Fibroblast of the aortic adventitia (primary cell): ENCODE measurements around the gene TMEM223. TPM values are rescaled to one million over a fixed set of nuclear protein-coding genes. Genes with fewer than 3 reads are reported as not detected.
"Not testable (repeated sequence)": the region's sequence is repeated elsewhere in the genome, so short reads cannot be mapped to it uniquely, and the experiment has no call there.

Source experiments
- DNase-seq: peaks from one replicate; pipeline ENCODE4 v3.0.0-alpha.2; 2010; ENCODE audit warnings: low read depth
- H3K4me3 ChIP-seq: 2 replicates; pipeline ENCODE4 v1.5.1; 2011; ENCODE audit warnings: low read depth, mild to moderate bottlenecking, control low read depth, low read length, moderate library complexity
- total RNA-seq: library from RNA; depleted of rRNA; stranded (reverse); fragments of >200 nt; gene quantifications from 2 replicates; pipeline ENCODE4 v1.2.3, GENCODE V29; 2012; ENCODE audit warnings: low replicate concordance
- TF ChIP-seq, protein P1 (sequence below): IDR thresholded peaks from 2 replicates; pipeline ENCODE4 v1.5.1; 2011; ENCODE audit warnings: mild to moderate bottlenecking, low read length, control low read depth, inconsistent platforms; ENCODE audit not compliant: insufficient read depth

The TMEM223 gene
- total RNA-seq, 1 donor: 14.7 TPM

DNA sequence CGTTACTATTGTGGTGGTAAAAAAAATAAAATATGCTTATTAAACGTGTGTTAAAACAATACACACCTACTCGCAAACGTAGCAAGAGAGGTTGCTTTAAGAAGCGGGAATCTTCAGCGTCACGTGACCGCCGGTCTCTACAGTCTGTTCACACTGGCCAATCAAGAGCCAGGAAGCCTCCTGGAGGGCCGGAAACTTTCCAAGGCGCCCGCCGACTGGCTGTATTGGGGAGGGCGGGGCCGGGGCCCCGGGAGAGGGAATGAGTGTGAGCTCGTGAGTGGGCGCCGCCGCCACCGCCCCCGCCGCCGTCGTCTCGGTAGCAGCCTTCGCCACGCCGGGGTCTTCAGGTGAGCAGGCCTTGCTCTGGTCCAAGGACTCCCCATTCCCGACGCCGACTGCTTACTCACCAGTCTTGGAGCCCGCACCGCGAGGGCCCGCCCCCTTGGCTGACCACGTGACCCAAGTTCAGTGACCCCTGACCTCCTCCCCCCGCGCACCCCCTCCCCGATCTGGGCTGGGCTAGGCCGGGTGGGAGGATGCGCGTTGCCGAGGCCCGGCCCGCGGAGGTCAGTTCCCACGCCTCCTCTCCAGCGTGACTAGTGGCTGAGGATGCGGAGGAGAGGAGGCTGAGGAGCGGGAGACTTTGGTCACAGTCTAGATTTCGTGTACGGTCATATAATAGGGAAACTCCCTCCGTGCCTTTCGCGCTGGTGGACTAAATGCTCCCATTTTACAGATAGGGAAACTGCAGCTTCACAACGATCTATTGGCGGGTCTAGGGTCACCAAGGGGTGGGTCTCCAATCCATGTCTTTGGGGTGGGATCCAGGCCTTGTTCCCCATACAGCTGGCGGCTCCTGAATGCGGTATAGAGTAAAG is 20.4 kb downstream of the TMEM223 start, which contains the start of gene TAF6L:
Gene TAF6L (plus strand): TSS at position 253 of the 878 bp plus-strand sequence. CDS start 4,388 bp downstream, outside the sequence.
- H3K4me3 ChIP-seq: peak within 1 kb of the TSS; percentile 84
- DNase-seq: peak; percentile 96
- TF ChIP-seq, protein P1, sequence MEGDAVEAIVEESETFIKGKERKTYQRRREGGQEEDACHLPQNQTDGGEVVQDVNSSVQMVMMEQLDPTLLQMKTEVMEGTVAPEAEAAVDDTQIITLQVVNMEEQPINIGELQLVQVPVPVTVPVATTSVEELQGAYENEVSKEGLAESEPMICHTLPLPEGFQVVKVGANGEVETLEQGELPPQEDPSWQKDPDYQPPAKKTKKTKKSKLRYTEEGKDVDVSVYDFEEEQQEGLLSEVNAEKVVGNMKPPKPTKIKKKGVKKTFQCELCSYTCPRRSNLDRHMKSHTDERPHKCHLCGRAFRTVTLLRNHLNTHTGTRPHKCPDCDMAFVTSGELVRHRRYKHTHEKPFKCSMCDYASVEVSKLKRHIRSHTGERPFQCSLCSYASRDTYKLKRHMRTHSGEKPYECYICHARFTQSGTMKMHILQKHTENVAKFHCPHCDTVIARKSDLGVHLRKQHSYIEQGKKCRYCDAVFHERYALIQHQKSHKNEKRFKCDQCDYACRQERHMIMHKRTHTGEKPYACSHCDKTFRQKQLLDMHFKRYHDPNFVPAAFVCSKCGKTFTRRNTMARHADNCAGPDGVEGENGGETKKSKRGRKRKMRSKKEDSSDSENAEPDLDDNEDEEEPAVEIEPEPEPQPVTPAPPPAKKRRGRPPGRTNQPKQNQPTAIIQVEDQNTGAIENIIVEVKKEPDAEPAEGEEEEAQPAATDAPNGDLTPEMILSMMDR: no peak

DNA sequence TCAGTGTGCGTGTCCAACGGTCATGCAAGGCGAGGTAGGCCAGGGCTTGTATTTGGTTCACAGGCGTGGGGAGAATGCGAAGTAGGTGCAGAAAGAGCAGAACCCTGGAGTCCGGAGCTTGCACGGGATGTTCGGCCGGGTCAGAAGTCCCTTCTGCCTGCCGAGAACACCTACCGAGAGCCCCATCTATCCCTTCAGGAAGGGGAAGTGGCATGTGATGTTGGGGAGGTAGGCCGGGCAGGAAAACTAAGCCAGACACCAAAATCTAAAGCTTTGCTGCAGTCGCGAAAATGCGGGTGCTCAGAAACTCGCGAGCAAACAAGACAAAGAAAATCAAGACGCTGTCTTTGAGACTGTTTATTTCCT is 21.0 kb downstream of the TMEM223 start:
- DNase-seq: no peak
- H3K4me3 ChIP-seq: peak overlapping the region; percentile 84
- TF ChIP-seq, protein P1: no peak

DNA sequence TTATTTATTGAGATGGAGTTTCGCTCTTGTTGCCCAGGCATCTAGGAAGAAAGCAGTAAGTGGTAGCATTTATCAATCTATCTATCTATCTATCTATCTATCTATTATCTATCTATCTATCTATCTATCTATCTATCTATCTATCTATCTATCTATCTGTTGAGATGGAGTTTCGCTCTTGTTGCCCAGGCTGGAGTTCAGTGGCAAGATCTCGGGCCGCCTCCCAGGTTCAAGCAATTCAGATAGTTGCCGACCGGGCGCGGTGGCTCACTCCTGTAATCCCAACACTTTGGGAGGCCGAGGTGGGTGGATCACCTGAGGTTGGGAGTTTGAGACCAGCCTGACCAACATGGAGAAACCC is 31.0 kb downstream of the TMEM223 start:
- H3K4me3 ChIP-seq: peak overlapping the region; percentile 31
- DNase-seq: not testable (repeated sequence)

DNA sequence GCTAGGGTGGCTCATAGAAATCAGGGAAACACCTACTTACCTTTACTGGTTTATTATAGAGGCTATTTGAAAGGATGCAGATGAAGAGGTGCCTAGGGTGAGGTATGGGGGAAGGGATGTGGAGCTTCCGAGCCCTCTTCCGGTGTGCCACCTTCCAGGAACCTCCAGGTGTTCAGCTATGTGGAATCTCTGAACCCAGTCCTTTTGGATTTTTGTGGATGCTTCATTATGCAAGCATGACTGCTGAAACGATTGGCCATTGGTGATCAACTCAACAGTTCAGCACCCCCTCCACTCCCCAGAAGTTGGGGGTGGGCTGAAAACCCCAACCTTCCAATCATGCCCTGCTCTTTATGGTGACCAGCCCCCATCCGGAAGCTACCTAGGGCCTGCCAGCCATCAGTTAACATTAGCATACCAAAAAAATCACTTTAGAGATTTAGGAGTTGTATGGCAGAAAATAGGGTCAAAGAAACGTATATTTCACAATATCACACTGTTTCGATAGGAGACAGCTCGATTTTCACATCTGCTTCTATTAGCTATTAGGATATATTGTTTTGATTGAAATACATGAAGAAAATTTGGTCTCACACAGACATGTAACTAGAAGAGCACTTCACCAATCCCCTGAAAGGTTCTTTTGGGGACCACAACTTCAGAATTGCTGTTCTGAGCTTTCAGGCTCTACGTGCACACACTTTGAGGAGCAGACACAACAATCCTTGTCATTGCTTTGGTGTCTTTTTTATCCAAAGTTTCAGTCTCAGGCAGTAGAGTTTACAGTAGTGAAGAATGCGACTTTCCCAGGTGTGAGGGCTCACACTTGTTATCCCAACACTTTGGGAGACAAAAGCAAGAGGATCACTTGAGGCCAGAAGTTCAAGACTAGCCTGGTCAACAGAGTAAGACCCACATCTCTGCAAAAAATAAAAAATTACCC is 33.7 kb downstream of the TMEM223 start:
- no peak for DNase-seq
- TF ChIP-seq, protein P1: no peak
- no peak overlapping the region for H3K4me3 ChIP-seq

DNA sequence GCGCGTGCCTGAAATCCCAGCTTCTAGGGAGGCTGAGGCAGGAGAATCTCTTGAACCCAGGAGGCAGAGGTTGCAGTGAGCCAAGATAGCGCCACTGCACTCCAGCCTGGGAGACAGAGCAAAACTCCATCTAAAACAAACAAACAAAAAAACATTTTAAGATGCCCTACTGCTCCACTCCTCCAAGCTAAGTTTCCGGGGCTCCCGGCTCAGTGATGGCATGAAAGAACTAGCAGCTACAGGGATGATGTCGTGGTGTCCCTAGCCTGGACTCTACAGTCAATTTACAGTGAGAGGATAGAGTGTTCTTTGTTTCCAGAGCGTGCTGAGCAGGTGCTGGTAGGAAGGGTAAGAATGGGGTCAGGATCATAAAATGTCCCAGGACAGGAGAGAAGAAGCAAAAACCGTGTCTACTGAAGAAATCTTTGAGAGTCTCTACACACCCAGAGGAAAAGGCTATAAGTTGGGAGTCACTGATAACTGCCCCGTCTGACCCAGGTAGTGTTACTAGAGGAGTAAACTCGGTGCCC is 36.7 kb downstream of the TMEM223 start:
- H3K4me3 ChIP-seq: no peak overlapping the region
- TF ChIP-seq, protein P1: no peak
- no peak for DNase-seq

DNA sequence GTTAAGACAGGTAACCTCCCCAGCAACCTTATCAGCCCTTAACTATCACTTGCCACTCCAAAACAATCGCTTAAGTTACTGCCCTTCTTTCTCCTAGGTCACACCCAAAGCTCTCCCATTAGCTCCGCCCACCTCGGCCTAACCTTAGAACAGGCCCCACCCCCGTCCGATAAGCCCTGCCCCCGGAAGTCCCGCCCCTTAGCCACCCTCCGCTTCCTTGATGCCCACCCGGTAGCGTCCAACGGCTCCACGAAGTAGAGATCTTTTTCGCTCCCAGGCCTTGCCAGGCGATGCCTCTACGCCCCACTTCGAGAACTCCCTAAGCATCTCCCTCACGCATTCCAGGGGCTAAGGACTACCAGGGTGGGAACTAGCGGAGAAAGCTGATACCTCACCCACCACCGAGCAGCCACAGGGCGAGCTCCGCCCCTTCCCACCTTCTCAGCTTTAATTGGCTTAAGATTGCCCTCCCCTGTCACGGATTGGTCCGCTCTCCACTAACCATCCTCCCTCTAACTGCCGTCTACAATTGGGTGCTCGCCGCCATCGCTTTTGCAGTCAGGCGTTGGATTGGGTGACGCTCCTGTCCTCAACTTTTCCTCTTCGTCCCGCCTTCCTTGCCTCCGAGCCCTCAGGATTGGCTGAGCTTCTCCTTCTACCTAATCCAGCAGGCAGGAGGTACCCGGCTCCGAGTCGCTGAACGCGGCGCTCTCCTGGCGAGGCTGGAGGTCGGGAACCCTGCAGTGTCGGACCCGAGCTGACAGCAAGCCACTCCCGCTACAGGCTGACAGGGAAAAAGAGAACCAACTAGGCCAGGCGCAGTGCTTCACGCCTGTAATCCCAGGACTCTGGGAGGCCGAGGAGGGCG is 37.8 kb downstream of the TMEM223 start, which contains the start of gene ZBTB3:
Gene ZBTB3 (minus strand): TSS at position 425 of the 868 bp plus-strand sequence. CDS start 496 bp downstream, outside the sequence.
- peak; percentile 99 for DNase-seq
- TF ChIP-seq, protein P1: no peak
- H3K4me3 ChIP-seq: peak within 1 kb of the TSS; percentile 98
